KMS-11 (cell line): ENCODE results near the gene MYO1C.
A peak's percentile ranks its signal among the peaks of the same experiment; 100 is the strongest.

Experiments used
- H2AFZ ChIP-seq: fragments of 200-600 bp; sonication (generic); 2 replicates; pipeline ENCODE4 v1.6.1; 2016; ENCODE audit warnings: antibody characterized with exemption, mixed run types, low read depth
- H3K27ac ChIP-seq: fragments of 200-600 bp; sonication (generic); 2 replicates; pipeline ENCODE4 v1.6.1; 2016; ENCODE audit warnings: mild to moderate bottlenecking, mixed run types
- H3K27me3 ChIP-seq: fragments of 200-600 bp; sonication (generic); 2 replicates; pipeline ENCODE4 v1.6.1; 2017; ENCODE audit warnings: mild to moderate bottlenecking, low read depth, mixed run types, moderate library complexity; ENCODE audit not compliant: insufficient read depth
- H3K36me3 ChIP-seq: fragments of 200-600 bp; sonication (generic); 2 replicates; pipeline ENCODE4 v1.6.1; 2017; ENCODE audit warnings: mild to moderate bottlenecking, mixed run types; ENCODE audit not compliant: insufficient read depth
- H3K4me1 ChIP-seq: fragments of 200-600 bp; sonication (generic); 2 replicates; pipeline ENCODE4 v1.6.1; 2016; ENCODE audit warnings: mild to moderate bottlenecking, low read depth, mixed run types; ENCODE audit not compliant: poor library complexity, severe bottlenecking
- H3K4me2 ChIP-seq: fragments of 200-600 bp; sonication (generic); 2 replicates; pipeline ENCODE4 v1.7.0; 2016; ENCODE audit warnings: mild to moderate bottlenecking, mixed run types
- H3K4me3 ChIP-seq: fragments of 200-600 bp; sonication (generic); IDR thresholded peaks from 2 replicates; pipeline ENCODE4 v1.6.1; 2017; ENCODE audit warnings: low read depth, low read length, mixed read lengths; ENCODE audit not compliant: insufficient read depth
- H3K79me2 ChIP-seq: fragments of 200-600 bp; sonication (generic); 2 replicates; pipeline ENCODE4 v1.6.1; 2016; ENCODE audit warnings: low read depth, mixed run types; ENCODE audit not compliant: insufficient read depth
- H3K9ac ChIP-seq: fragments of 200-600 bp; sonication (generic); 2 replicates; pipeline ENCODE4 v1.6.1; 2016; ENCODE audit warnings: mild to moderate bottlenecking, mixed run types
- H4K20me1 ChIP-seq: fragments of 200-600 bp; sonication (generic); 2 replicates; pipeline ENCODE4 v1.6.1; 2016; ENCODE audit warnings: mild to moderate bottlenecking, mixed run types; ENCODE audit not compliant: insufficient read depth
- CTCF ChIP-seq: fragments of 200-600 bp; sonication (generic); conservative IDR thresholded peaks from 2 replicates; pipeline ENCODE4 v1.6.1; 2017; ENCODE audit warnings: low read depth, mild to moderate bottlenecking, antibody characterized with exemption, low read length, moderate library complexity, mixed read lengths

Gene MYO1C

DNA sequence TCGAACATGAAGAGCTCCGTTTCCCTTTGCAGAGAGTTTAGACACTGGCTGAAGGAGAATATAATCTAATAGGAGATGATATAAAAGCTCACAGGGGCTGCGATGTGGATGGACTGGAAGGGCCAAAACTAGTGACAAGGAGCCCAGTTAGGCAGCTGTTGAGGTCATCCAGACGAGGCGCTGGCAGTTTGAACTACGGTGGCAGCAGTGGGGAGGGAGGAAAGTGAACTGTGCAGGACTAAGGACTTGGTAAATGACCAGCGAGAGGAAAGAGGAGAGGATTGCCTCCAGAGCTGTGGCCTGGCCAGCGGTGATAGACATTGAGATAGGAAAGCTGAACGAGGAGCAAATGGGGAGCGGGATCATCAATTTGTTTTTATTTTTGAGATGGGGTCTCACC is 77.9 kb downstream of the MYO1C start:
- Histone ChIP-seq H2AFZ (no peak overlapping the region), H3K27me3 (no peaks in the 10 kb centered on the region), H3K4me2 (peak overlapping the region; percentile 80; the same call in 1 of the 2 replicates), H3K27ac (no peak overlapping the region; the same call in 1 of the 2 replicates), H3K4me1 (peaks cover 30% of the 10 kb centered on the region), H3K79me2 (no peaks in the 10 kb centered on the region), H4K20me1 (no peaks in the 10 kb centered on the region), H3K9ac (no peak overlapping the region), H3K4me3 (no peak overlapping the region), H3K36me3 (no peaks in the 10 kb centered on the region)
- TF ChIP-seq CTCF = no peak
